Neural crest cell (in vitro differentiated cells): Measurements from ENCODE around the gene NVL. TPM values are rescaled to one million over a fixed set of nuclear protein-coding genes. Genes with fewer than 3 reads are reported as not detected.
A peak's percentile ranks its signal among the peaks of the same experiment; 100 is the strongest.

Experiments used
- DNase-seq: peaks from one replicate; pipeline ENCODE4 v3.0.0; 2021; ENCODE audit warnings: low read depth, mixed read lengths, low spot score
- H3K27ac Mint-ChIP-seq: one replicate; pipeline ENCODE4 v1.8.0; 2021; ENCODE audit warnings: mild to moderate bottlenecking, mixed read lengths; ENCODE audit not compliant: unreplicated experiment
- H3K27me3 Mint-ChIP-seq: 2 replicates; pipeline ENCODE4 v1.8.0; 2021; ENCODE audit warnings: low read depth, mild to moderate bottlenecking, mixed read lengths
- H3K36me3 Mint-ChIP-seq: 2 replicates; pipeline ENCODE4 v1.8.0; 2021; ENCODE audit warnings: low read depth, mild to moderate bottlenecking, mixed read lengths
- H3K4me1 Mint-ChIP-seq: 2 replicates; pipeline ENCODE4 v1.8.0; 2021; ENCODE audit warnings: mixed read lengths
- H3K4me3 Mint-ChIP-seq: one replicate; pipeline ENCODE4 v1.8.0; 2021; ENCODE audit warnings: mild to moderate bottlenecking, mixed read lengths
- H3K9me3 Mint-ChIP-seq: 2 replicates; pipeline ENCODE4 v1.8.0; 2021; ENCODE audit warnings: mixed read lengths
- CTCF ChIP-seq: fragments of 200-600 bp; sonication (generic); conservative IDR thresholded peaks from 2 replicates; pipeline ENCODE4 v1.5.0; 2021; ENCODE audit warnings: antibody characterized with exemption, mild to moderate bottlenecking
- total RNA-seq: library from RNA; stranded (reverse); gene quantifications from 2 replicates; pipeline ENCODE4 v1.2.1, GENCODE V29; 2021

Gene NVL
- total RNA-seq, 1 donor from 2014 or later, result 51.2 TPM

GRCh38 chr1:224331326-224331725 is 1.4 kb upstream of the NVL start:
- H3K4me1 Mint-ChIP-seq, result peaks cover 35% of the 10 kb centered on the region
- peaks cover 8% of the 10 kb centered on the region for H3K27me3 Mint-ChIP-seq
- no peak overlapping the region for H3K27ac Mint-ChIP-seq
- no peak for DNase-seq
- no peaks in the 10 kb centered on the region for H3K36me3 Mint-ChIP-seq
- peak overlapping the region; percentile 97 for H3K4me3 Mint-ChIP-seq
- H3K9me3 Mint-ChIP-seq, result no peaks in the 10 kb centered on the region
- TF ChIP-seq CTCF, result no peak

GRCh38 chr1:224329484-224329841 is 509 bp downstream of the NVL start:
- H3K9me3 Mint-ChIP-seq, result no peaks in the 10 kb centered on the region
- H3K4me3 Mint-ChIP-seq, result peak overlapping the region; percentile 97
- H3K36me3 Mint-ChIP-seq, result no peaks in the 10 kb centered on the region
- peaks cover 8% of the 10 kb centered on the region for H3K27me3 Mint-ChIP-seq
- H3K4me1 Mint-ChIP-seq, result peaks cover 35% of the 10 kb centered on the region
- peak overlapping the region; percentile 100 for H3K27ac Mint-ChIP-seq
- no peak for TF ChIP-seq CTCF
- no peak for DNase-seq

GRCh38 chr1:224328644-224329043 is 1.3 kb downstream of the NVL start:
- no peak for TF ChIP-seq CTCF
- DNase-seq, result no peak
- H3K4me1 Mint-ChIP-seq, result peaks cover 35% of the 10 kb centered on the region
- no peak overlapping the region for H3K27ac Mint-ChIP-seq
- no peaks in the 10 kb centered on the region for H3K36me3 Mint-ChIP-seq
- H3K4me3 Mint-ChIP-seq, result peak overlapping the region; percentile 97
- peaks cover 4% of the 10 kb centered on the region for H3K27me3 Mint-ChIP-seq
- H3K9me3 Mint-ChIP-seq, result no peaks in the 10 kb centered on the region

GRCh38 chr1:224325959-224326358 is 4.0 kb downstream of the NVL start:
- H3K4me1 Mint-ChIP-seq, result peaks cover 30% of the 10 kb centered on the region
- no peaks in the 10 kb centered on the region for H3K9me3 Mint-ChIP-seq
- no peak for TF ChIP-seq CTCF
- H3K36me3 Mint-ChIP-seq, result peaks cover 3% of the 10 kb centered on the region
- no peaks in the 10 kb centered on the region for H3K27me3 Mint-ChIP-seq
- no peak overlapping the region for H3K27ac Mint-ChIP-seq
- H3K4me3 Mint-ChIP-seq, result peak overlapping the region; percentile 34
- no peak for DNase-seq

GRCh38 chr1:224321706-224322105 is 8.3 kb downstream of the NVL start:
- Mint-ChIP-seq H3K27me3 (no peaks in the 10 kb centered on the region), H3K4me1 (peaks cover 7% of the 10 kb centered on the region), H3K9me3 (no peaks in the 10 kb centered on the region), H3K36me3 (peaks cover 3% of the 10 kb centered on the region), H3K4me3 (no peak overlapping the region), H3K27ac (no peak overlapping the region)
- no peak for TF ChIP-seq CTCF
- no peak for DNase-seq
